HG03060 (cell line): ENCODE data around the gene PRKCH.

ENCODE experiments used
- ATAC-seq: cut with Tn5 transposase; IDR thresholded peaks from one replicate; pipeline ENCODE4 v1.9.1; 2021; ENCODE audit warnings: low read depth, moderate number of reproducible peaks; ENCODE audit not compliant: unreplicated experiment

The PRKCH gene

DNA sequence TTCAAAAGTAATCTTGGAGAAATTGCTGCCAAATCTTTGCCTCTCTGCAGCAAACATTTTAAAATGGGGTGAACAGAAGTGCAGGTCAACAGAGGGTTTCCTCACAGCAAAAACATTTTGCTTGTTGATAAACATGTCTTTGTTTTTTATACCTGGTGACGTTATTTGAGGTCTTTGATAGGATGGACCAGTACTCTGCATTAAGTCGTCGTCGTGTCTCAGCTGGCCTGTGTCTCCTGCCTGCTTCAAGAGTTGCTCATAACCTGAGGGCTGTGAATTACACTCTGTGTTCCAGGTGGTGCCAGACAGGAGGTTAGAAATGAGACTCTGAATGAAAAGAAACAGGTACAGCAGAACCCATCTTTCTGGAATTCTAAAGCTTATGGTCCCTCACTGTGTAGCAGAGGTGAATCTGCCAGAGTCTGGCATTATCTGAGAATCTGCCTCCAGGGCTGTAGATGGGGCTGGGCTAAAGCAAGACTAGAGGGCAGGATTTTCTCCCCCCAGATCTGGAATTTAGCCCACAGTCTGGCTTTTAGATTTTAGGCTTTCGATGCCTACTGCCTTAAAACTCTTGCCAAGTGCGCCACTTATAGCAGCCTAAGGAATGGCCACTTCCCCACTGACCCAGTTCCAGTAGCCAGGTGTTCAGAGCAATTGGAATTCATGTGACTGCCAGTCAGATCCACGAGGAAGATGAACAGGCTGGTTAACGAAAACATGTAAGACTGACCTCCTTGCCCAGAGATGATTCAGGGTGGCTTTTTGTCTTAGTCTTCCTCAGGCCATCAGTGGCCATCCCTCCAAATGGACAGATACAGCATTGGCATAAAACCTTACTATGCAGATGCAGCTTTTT, 161.2 kb downstream of the PRKCH start:
- no peak for ATAC-seq

DNA sequence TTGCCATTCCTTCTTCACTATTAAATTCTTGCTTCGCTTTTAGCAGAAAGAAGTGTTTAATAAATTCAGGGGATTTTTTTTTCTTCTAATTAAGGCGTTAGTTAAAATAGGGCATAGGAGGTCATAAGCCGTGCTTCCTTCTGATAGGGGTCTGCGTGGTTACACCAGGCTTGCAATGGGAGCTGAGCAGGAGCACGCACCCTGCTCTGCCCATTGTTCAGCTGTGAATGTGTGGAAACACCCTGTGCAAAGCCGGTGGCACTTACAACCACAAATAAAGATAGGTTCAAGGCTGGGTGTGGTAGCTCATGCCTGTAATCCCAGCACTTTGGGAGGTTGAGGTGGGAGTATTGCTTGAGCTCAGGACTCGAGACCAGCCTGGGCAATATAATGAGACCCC, 162.1 kb downstream of the PRKCH start:
- no peak for ATAC-seq

DNA sequence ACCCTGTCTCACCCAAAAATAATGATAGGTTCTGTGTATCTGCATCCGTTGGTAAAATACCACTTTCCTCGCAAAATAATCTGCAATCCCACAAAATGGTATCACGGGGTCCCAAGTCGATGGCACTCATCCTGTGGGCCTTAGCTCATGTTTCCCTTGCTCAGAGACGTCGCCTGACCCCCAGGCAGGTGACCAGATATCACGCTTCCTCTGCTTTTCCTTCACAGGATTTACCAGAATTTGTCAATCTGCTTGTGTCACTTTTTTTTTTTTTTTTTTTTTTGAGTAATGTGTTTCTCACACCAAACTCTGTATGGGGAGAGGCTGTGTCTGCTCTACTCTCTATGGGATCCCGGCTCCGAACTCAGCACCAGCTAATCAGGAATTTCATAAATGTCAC, 162.7 kb downstream of the PRKCH start:
- no peak for ATAC-seq

DNA sequence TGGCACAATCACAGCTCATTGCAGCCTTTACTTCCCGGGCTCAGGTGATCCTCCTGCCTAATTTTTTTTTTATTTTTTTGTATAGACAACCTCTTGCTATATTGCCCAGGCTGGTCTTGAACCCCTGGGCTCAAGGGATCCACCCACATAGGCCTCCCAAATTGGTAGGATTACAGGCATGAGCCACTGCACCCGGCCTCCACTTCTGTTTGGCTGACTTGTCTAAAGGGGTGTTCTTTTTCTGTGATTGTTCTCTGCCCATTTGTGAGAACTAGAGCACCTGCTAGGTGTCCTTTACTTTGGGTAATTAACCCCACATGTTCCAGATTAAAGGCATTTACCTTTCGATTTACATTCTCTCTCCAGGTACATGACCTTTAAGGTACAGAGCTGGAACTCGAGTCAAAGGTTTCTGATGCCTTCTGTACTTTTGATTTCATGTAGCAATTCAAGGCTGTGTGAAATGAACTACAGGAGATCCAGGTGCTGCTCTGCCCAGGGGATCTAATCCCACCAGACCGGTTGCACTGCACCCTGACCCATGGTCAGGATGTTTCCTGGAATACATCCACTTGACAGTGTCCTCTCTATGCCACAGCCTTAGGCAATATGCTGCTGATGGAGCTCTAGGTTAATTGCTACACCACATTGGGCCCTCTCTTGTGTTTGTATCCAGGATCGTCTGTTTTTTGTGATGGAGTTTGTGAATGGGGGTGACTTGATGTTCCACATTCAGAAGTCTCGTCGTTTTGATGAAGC, 163.6 kb downstream of the PRKCH start:
- ATAC-seq: no peak

DNA sequence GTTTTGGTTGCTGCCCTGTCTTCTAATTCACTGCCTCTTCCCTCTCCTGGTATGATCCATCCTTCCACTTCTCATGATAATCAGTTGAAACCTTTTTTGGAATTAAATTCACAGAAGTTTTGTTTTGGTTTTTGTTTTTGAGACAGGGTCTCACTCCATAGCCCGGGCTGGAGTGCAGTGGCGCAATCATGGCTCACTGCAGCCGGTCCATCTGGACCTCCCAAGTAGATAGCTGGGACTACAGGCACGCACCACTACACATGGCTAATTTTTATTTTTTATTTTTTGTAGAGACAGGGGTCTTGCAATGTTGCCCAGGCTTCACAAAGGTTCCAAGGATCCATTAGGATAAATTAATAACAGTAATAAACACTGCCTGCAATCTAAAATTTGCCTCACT, 164.3 kb downstream of the PRKCH start:
- ATAC-seq: no peak

DNA sequence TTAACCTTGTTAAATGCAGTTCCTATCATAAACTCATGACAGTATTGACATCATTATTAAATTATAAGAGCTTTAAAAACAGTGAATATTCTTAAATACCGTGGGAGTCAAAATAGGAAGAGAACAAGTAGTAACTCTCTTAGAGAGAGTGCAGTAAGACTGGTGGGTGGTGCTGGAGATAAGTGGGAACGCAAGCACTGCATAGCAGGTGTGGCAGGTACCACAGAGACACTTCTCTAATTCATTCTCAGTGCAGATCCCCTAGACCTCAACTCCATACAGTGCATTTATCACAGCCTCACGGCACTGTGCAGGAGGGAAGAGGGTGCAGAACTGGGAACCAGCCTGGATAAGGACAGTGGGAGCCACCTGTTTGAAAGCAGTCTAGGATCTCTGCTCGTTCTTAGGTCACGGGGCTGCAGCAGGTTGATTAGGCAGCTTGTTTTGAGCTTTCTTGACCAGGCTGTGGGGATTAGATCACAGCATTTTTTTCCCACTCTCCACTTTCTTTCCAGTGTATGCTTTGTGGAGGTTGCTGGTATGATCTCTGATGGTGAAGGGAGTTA, 165.6 kb downstream of the PRKCH start:
- ATAC-seq: no peak

DNA sequence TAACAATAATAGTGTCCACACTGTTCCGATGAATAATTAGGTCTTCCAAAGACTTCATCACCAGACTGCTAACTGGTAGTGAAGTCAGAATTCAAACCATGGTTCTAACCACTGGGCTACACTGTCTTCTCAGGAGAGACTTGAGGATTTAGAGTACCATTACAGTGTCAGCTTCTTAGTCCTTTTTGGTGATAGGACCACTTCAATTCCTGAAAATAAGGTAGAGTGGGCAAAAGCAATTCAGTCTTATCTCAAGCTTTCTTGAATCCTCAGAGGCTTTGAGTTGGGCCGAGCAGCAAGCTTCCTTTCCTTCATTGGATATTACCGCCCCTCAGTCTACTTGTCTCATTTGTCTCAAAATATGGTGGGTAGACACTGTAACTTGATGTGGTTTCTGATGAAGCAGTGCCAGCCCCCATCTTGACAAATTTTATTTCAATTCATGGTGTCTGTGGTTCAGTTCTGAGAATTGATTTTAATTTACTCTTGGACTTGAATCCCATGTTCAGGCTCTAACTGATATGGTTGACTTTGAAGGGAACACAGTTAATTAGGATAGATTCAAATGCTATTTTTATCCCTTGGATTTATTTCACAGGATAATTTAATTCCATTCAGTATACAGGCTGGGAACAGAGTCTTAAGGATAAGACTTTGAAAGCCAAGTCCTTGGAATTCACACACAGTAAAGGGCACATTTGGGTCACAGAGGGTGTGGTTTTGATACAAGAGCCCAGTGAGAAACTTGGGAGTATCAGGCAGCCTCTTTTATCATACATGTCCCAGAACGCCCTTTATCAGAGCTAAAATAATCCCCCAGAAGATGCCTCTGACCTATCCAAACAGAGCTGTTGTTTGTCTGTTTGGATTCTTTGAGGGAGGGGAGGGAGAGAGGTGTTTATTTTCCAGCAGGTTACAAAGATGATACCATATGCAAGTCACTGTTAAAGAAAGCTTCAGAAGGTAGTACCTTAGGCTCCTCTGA, 167.3 kb downstream of the PRKCH start:
- ATAC-seq: no peak

DNA sequence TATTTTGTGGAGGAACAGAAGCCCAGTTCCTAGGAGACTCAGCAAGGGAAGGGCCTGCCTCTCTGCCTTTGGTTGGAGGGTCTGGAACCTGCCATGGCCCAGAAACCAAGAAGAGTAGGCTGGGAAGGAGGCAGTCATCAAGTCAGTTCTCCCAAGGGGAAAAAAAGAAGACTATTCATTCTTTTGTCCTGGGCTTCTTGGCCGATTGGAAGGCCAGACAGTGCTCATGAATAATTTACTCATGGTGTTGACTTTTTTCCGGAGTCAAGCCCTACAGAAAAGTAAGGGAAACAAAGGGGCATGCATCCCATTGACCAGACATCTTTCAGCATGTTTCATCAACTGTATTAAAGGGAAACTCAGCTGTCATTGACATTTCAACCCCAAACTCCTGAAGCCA, 168.1 kb downstream of the PRKCH start:
- no peak for ATAC-seq

DNA sequence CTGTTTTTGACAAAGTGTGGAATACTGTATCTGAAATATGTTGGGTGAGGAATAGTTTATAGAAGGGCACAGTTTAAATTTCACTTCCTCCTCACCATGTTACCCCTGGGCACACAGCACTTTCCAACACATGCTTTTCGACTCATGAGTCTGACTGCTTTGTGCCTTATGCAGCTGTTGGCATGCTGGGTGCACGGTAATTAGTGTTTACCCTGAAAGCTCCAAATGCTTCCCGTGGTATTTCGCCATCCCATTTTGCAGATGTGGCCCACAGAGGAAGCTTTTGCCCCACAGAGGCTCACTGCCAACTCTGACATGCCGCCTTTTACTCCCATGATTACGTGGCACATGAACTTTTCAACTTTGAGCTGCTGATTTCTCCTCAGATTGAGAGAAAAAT, 168.6 kb downstream of the PRKCH start:
- ATAC-seq: no peak

DNA sequence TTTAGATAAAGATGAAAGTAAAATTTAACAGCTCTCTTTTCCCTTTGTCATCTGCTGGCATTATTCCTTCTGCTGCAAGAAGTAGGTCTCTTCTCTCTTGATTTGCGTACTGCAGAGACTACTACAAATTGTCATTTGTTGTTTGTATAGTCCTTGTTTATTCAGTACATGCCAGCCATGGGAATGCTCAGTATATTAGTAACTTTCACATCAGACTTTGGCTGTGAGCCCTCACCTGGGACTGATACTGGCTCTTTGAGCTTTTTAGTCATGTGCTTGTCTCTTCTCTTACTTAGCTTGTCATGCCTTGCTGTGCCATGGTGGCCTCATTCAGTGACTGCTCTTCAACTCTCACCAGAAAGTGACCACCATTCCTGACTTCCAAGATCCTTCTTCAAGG, 169.8 kb downstream of the PRKCH start:
- ATAC-seq: no peak

DNA sequence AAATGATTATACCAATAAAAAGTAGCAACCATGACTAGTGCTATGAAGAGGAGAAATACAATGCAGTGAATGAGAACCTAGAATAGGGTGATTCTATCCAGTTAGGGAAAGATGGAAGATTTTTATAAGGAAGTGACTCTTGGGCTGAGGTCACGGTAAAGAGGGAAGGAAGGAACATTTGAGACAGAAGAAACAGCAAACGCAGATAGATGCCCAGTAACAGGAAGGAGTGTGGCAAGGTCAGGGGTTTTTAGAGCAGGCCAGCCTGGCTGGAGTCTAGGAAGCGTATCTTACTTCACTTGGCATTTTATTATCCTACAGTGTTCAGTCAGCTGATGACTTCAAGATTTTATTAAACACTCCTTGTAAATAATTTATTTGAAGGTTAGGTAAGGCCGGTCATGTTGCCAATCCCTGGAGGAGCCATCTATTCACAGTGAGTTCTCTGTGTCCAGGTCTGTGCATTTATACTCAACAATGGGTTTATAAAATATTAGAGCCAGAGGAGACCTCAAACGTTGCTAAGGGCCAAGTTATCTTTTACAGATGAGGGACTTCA, 170.6 kb downstream of the PRKCH start:
- no peak for ATAC-seq

DNA sequence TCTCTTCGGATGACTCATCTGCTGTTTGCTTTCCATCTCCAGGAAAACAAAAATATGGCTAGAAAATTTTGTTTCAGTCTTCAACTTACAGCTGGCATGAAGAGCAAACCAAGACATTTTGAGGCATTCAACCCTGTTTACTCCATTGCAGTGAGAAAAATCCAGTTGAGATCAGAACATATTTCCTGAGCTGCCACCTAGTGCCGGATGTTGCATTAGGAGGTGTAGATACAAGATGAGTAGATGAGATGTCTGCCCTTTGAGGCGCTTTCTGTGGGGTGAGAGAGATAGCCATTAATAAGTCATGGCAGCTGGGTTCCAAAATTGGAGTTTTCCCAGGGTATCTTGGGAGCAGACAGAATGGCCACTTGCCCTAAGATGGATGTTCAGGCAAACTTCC, 171.1 kb downstream of the PRKCH start:
- ATAC-seq: no peak

DNA sequence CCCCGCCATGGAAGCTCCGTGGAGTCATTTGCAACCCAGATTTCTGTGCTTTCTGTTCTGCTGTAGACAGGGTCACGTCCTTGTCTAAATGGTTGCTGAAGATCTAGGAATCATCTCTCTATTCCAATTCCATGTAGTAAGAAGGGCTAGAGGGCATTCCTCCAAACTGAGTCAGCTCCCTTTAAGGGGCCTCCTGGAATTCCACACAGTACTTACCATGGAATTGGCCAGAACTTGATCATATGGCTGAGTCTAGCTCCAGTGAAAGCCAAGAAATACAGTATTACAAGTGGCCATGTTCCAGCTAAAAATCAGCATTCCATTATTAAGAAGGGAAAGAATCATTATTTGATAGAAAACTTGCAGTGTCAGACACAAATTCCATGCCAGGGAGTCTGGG, 171.9 kb downstream of the PRKCH start:
- ATAC-seq: no peak

DNA sequence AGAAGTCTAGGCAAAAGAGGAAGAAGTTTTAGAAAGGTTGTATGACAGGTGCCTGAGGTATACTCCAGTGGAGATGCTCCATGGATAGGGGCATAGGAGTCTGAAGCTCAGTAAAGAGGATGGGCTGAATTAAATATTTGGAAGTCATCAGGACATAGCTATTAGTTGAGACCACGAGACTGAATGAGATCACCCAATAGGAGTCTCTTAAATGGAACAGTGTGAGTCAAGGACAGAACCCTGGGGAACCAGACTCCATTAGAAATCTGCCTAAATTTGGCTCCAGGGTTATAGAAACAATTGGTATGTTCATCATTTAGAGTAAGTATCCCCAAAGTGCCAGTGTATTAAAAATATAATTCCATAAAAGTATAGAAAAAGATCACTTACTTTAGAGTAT, 172.6 kb downstream of the PRKCH start:
- no peak for ATAC-seq

DNA sequence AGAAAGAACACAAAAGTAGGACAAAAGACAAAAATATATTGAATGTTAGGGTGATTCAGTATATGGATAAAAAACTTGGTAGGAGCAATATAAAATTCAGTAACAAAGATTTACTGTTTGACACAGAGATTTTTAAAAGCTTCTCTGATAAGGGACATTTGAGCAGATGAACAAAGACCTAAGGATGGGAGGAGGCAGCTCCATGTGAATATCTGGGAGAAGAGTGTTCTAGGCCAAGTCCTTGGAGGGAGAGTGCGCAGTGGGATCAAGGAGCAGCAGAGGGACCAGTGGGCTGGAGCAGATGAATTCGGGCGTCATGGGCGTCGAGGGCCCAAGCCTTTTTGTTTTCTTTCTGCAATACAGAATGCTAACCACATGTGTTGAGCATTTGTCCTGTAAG, 174.4 kb downstream of the PRKCH start:
- ATAC-seq: no peak

DNA sequence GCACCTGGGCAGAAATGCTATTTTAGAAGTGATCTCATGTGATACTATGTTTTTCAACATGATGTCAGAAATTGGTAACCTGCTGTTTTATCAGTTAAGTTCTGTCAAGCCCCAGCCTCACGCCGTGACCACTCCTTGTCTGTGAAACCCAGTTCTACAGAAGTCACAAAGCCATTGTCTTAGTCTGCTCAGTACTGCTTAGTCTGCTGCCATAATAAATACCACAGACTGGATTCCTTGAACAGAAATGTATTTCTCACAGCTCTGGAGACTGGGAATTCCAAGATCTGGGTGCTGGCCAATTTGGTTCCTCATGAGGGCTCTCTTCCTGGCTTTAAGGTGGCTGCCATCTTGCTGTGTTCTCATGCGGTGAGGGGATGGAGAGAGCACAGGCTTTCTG, 176.9 kb downstream of the PRKCH start:
- no peak for ATAC-seq

DNA sequence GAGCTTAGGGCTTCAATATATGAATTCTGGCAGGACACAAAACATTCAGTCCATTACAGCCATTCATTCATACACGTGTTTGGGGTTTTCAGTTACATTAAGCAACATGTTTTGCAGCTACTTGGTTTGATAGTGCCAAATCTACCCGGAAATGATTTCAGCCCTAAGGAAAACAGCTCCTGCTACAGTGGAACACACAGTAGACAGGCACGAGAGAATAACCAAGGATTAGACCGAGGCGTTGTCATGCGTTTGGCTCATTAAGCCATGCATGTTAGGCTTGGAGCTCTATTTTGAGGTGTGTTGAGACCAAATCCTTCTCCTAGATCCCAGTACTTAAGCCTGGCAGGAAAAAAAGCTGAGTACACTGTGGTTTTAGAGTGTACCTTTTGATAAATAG, 177.4 kb downstream of the PRKCH start:
- ATAC-seq: no peak

DNA sequence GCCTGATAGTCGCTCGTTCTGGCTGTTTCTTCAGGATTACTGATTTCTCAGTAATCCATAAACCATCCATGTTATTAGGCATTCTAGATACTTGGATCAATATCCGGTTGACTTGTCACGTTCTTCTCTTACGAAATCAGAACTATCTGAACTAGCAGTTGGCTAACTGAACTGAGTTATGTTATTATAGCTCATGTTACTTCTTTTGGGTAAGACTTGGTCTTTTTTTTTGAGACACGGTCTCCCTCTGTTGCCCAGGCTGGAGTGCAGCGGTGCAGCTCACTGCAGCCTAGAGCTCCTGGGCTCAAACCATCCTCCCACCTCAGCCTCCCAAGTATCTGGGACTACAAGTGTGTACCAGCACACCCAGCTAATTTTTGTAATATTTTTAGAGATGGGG, 178.6 kb downstream of the PRKCH start:
- ATAC-seq: no peak

DNA sequence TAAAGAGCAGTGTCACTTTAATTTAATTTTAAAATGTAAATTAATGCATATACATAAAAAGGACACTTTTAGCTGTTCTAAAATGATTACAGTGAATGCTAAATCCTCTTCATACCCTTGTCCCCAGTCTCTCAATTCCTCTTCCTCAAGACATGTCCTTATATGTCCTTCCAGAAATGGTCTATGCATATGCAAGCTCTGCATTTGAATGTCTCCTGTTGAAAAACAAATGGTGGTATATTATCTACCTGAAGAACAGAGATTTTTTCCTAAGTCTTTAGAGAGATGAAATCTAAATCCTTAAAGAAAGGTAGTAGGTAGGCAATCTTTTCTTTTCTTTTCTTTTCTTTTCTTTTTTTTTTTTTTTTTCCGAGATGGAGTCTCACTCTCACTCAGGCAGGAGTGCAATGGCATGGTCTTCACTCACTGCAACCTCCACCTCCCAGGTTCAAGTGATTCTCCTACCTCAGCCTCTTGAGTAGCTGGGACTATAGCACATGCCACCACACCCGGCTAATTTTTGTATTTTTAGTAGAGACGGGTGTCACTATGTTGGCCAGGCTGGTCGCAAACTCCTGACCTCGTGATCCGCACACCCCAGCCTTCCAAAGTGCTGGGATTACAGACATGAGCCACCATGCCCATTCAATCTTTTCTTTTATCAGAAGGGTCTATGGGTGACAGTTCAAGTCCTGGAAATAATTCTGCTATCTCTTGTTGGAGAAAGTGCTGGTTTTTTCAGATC, 180.5 kb downstream of the PRKCH start:
- ATAC-seq: no peak
